Subcutaneous abdominal adipose tissue (tissue), 5 donors: ENCODE data around the gene CADM1.

Experiments used
- H3K27ac ChIP-seq: one replicate; pipeline ENCODE4 v1.7.0; 2013; ENCODE audit warnings: low read depth, mild to moderate bottlenecking, inconsistent platforms, low read length, moderate library complexity
- H3K27me3 ChIP-seq, 5 donors: one replicate each; pipeline ENCODE4 v1.7.0; 2013; ENCODE audit warnings: low read length in 5 of 5, inconsistent platforms in 1 of 5; ENCODE audit not compliant: control insufficient read depth in 5 of 5, insufficient read depth in 4 of 5
- H3K36me3 ChIP-seq, 5 donors: one replicate each; pipeline ENCODE4 v1.7.0; 2013; ENCODE audit warnings: low read length in 5 of 5; ENCODE audit not compliant: control insufficient read depth in 5 of 5, insufficient read depth in 5 of 5
- H3K4me1 ChIP-seq, 5 donors: one replicate each; pipeline ENCODE4 v1.7.0; 2013; ENCODE audit warnings: low read length in 5 of 5, mild to moderate bottlenecking in 3 of 5, moderate library complexity in 1 of 5; ENCODE audit not compliant: control insufficient read depth in 5 of 5, insufficient read depth in 5 of 5
- H3K4me3 ChIP-seq, 5 donors: one replicate each; pipeline ENCODE4 v1.7.0; 2013; ENCODE audit warnings: low read length in 5 of 5, low read depth in 1 of 5
- H3K9ac ChIP-seq, 5 donors: one replicate each; pipeline ENCODE4 v1.7.0; 2013; ENCODE audit warnings: low read length in 5 of 5, mild to moderate bottlenecking in 4 of 5, moderate library complexity in 3 of 5
- H3K9me3 ChIP-seq, 5 donors: one replicate each; pipeline ENCODE4 v1.7.0; 2013; ENCODE audit warnings: low read length in 5 of 5; ENCODE audit not compliant: control insufficient read depth in 5 of 5
- donor health status: healthy.
- donor health status: healthy.
- donor health status: healthy.
- donor health status: healthy.
- donor health status: healthy.

The CADM1 gene

DNA sequence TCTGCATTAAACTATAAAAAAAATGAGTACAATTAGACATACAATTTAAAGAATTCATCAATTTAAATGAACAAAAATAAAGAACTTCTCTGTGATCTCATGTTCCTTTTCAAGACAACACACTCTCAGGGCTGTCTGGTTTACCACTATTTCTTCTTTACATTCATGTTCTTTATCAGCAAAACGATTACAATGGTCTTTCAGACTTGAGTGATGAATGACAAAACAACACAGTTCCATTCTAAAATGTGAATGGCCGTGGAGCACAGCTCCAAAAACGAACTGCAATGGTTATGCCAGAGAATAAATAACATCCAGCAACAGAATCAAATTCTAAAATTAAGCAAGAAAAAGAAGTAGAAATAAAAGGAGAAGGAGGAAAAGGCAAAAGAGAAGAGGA is 113.1 kb downstream of the CADM1 start:
- H3K27me3 ChIP-seq: no peaks in the 10 kb centered on the region
- H3K4me3 ChIP-seq: no peak overlapping the region
- H3K27ac ChIP-seq: no peak overlapping the region
- H3K9me3 ChIP-seq: no peaks in the 10 kb centered on the region
- H3K4me1 ChIP-seq: no peaks in the 10 kb centered on the region
- no peaks in the 10 kb centered on the region for H3K36me3 ChIP-seq
- no peak overlapping the region for H3K9ac ChIP-seq

DNA sequence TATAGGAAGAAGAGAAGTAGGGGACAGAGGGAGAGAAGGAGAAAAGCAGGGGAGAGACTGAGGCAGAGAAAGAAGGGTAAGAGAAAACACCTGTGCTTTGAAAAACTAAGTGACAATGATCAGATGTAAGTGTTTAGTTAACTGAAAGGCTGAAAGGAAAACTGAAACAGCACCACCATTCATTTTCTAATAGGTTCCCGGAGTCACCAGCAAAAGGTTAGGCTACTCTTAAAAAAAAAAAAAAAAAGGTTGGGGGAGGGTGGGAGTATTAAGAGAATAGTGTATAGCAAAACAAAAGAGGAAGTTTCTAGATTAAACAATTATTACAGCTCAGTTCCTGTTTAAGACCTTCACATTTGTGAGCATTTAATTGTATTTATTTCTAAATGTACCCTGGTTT is 113.8 kb downstream of the CADM1 start:
- Histone ChIP-seq H3K27me3 (no peaks in the 10 kb centered on the region), H3K4me3 (no peak overlapping the region), H3K9me3 (no peaks in the 10 kb centered on the region), H3K9ac (no peak overlapping the region), H3K4me1 (no peaks in the 10 kb centered on the region), H3K27ac (no peak overlapping the region), H3K36me3 (no peaks in the 10 kb centered on the region)

DNA sequence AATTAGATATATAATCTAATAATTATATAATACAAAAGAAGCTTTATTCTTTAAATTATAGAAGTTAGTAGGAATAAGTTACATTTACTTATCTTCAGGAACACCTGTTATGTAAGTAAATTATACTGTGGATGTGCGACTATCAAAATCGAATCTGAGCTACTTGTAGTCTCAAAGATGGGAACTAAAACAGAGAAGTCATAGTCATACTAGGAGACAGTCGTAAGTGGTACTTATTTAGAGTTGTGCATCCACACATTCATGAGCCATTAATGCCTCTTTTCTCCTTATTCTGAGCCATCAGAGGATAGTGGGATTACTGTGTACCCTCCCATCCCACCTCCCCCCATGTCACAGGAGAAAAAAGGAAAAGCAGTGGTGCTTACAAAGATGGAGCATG is 114.4 kb downstream of the CADM1 start:
- no peaks in the 10 kb centered on the region for H3K36me3 ChIP-seq
- no peak overlapping the region for H3K9ac ChIP-seq
- no peaks in the 10 kb centered on the region for H3K4me1 ChIP-seq
- H3K9me3 ChIP-seq: no peaks in the 10 kb centered on the region
- no peak overlapping the region for H3K27ac ChIP-seq
- H3K4me3 ChIP-seq: no peak overlapping the region
- no peaks in the 10 kb centered on the region for H3K27me3 ChIP-seq

DNA sequence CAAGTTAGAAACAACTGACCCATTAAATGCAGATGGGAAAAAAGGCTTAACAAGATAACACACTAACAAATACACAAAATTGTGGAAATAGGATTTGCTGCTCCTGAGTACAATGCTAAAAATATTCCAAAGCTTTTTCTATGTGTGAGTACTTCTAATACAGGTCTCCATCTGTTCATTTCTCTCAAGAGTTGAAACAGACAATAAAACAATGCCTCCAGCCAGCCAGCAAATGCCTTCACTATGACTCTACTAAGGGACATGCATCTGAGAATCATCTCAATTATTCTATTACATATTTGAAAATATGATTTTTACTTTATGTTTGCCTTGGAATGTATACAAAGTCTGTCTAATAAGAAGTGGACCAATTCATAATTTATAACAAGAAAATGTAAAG is 119.0 kb downstream of the CADM1 start:
- no peaks in the 10 kb centered on the region for H3K9me3 ChIP-seq
- no peak overlapping the region for H3K4me3 ChIP-seq
- no peaks in the 10 kb centered on the region for H3K4me1 ChIP-seq
- H3K27me3 ChIP-seq: no peaks in the 10 kb centered on the region
- no peaks in the 10 kb centered on the region for H3K36me3 ChIP-seq
- no peak overlapping the region for H3K27ac ChIP-seq
- no peak overlapping the region for H3K9ac ChIP-seq

DNA sequence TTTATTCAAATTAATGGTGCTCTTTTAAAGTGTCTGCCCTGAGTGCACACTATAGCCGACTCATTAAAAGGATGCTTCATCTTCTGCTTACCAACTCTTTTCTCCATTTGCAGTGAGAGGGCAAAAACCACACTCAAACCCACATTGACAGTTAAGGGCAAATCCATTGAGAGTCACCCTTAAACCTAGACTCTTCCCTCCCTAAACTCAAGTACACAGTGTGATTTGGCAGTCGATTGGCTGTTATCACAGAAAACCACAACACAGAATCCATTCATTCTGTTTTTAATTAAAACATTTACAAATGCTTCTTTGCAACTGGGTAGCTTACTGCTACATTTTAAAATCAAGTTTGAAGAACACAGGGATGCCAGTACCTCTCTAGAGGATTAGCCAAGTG is 120.0 kb downstream of the CADM1 start:
- Histone ChIP-seq H3K4me1 (no peaks in the 10 kb centered on the region), H3K9me3 (no peaks in the 10 kb centered on the region), H3K9ac (no peak overlapping the region), H3K27me3 (no peaks in the 10 kb centered on the region), H3K4me3 (no peak overlapping the region), H3K27ac (no peak overlapping the region), H3K36me3 (no peaks in the 10 kb centered on the region)

DNA sequence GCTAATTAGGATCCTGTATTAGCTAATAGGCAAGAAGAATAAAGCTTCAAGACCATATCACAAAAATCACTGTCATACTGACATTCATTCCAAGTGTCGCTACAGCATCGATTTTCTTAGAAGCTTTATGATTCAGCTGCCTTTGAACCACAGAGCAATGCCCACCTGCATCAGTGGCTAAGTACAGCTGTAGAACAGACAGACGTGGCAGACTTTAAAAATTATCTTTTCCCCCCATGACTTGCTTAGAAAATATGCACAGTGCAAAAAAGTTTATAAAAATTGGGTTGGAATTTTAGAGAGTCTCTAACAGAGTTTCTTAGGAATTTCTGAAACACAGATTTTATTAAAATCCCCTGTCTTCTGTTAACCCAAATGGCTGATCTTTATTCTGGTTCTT is 120.8 kb downstream of the CADM1 start:
- H3K4me3 ChIP-seq: no peak overlapping the region

DNA sequence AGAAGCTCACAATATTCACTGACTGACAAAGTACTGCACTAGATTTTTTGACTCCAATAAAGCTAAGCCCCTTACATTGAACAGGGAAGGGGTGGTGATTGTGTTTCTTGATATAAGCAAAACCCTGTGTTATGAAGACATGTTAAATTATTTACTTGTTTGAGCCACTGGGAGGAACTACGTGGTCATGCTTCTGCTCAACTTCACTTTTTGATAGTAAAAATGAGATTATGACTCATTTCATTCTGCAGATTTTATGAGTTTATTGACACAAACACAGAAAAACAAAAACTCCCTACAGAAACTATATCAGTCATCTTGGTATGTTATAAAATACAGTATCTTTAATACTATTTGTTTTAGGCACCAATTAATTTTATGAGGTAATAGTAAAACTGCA is 124.7 kb downstream of the CADM1 start:
- Histone ChIP-seq H3K4me1 (no peaks in the 10 kb centered on the region), H3K9ac (no peak overlapping the region), H3K36me3 (no peaks in the 10 kb centered on the region), H3K4me3 (no peak overlapping the region), H3K27me3 (no peaks in the 10 kb centered on the region), H3K27ac (no peak overlapping the region), H3K9me3 (no peaks in the 10 kb centered on the region)

More for the DNA sequence above, 120.8 kb downstream of the CADM1 start:
- Histone ChIP-seq H3K27me3 (no peaks in the 10 kb centered on the region), H3K9ac (no peak overlapping the region), H3K27ac (no peak overlapping the region), H3K4me1 (no peaks in the 10 kb centered on the region), H3K36me3 (no peaks in the 10 kb centered on the region), H3K9me3 (no peaks in the 10 kb centered on the region)

DNA sequence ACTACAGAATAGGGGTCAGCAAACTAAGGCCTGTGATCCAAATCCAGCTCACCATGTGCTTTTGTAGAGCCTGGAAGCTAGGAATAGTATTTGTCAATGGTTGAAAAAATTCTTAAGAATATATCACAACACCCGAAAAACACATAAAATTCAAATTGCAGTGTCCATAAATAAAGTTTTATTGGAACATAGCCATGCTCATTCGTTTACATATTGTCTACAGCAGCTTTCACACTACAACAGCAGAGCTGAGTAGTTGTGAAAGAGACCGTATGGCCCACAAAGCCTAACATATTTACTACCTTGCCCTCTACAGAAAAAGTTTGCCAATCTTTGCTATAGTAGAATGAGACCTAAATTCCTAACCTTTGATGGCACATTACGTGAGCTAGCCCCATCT is 125.7 kb downstream of the CADM1 start:
- Histone ChIP-seq H3K9ac (no peak overlapping the region), H3K9me3 (no peaks in the 10 kb centered on the region), H3K4me3 (no peak overlapping the region), H3K27me3 (no peaks in the 10 kb centered on the region), H3K27ac (no peak overlapping the region), H3K4me1 (no peaks in the 10 kb centered on the region), H3K36me3 (no peaks in the 10 kb centered on the region)

DNA sequence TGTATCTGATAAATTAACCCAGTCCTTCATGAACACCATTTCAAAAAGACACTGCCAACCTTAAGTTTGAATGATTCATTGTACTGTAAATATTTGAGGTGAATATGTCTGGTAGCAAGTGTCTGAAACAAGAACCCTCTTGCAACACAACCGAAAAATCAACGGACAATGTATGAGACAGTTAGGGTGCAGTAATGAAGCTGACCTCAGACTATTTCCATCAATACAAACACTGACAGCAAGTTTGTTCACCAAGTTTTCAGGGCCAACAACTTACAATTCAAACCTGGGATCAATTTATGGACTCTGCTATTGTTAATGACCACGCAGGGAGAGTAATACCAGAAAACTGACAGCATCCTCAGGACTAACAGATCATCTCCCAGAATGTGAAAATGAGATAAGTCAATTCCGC is 126.3 kb downstream of the CADM1 start:
- Histone ChIP-seq H3K36me3 (no peaks in the 10 kb centered on the region), H3K27ac (no peak overlapping the region), H3K4me1 (no peaks in the 10 kb centered on the region), H3K27me3 (no peaks in the 10 kb centered on the region), H3K4me3 (no peak overlapping the region), H3K9me3 (no peaks in the 10 kb centered on the region), H3K9ac (no peak overlapping the region)

DNA sequence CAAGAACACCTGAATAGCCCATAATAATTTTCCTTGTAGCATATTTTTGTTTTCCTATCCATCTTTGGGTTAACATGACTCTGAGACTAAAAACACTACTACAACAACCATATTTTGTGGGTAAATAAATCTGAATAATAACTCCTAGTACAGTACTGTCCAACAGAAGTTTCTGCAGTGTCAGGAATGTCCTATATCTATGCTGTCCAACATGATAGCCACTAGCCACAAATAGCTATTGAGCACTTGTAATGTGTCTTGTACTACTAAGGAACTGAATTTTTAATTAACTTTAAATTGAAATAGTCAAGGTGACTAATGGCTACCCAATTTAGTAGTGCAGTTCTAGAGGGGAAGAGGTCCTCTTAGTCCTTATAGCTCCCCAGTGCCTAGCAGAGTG is 135.6 kb downstream of the CADM1 start:
- H3K9ac ChIP-seq: no peak overlapping the region
- no peaks in the 10 kb centered on the region for H3K4me1 ChIP-seq
- H3K27me3 ChIP-seq: no peaks in the 10 kb centered on the region
- no peaks in the 10 kb centered on the region for H3K36me3 ChIP-seq
- no peak overlapping the region for H3K4me3 ChIP-seq
- H3K27ac ChIP-seq: no peak overlapping the region
- H3K9me3 ChIP-seq: peaks cover 0 to 3% (median 0%) of the 10 kb centered on the region in 5 donors

DNA sequence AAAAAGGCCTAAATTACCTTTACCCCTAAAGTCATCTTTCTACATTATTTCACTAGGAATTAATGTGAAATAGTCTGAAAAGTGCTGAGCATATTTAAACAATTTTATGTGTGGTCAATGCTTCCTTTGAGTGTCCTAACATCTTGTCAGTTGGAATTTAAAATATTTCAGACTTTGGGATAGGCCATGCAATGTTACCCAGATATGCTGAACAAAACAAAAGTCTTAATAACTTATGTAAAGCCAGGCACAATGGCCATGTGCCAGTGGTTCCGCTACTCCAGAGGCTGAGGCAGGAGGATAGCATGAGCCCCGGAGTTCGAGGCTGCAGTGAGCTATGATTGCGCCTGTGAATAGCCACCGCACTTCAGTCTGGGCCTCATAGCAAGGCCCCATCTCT is 137.4 kb downstream of the CADM1 start:
- Histone ChIP-seq H3K9ac (no peak overlapping the region), H3K27me3 (no peaks in the 10 kb centered on the region), H3K27ac (no peak overlapping the region), H3K9me3 (peaks cover 0 to 3% (median 0%) of the 10 kb centered on the region in 5 donors), H3K4me3 (no peak overlapping the region), H3K4me1 (no peaks in the 10 kb centered on the region), H3K36me3 (no peaks in the 10 kb centered on the region)
